GM12801 (cell line): ENCODE results near the gene TNIK.

ENCODE experiments used
- TF ChIP-seq, protein P1 (sequence below): IDR thresholded peaks from one replicate; pipeline ENCODE4 v1.5.1; 2011; ENCODE audit warnings: control low read depth; ENCODE audit not compliant: insufficient read length; ENCODE audit errors: extremely low read depth

TNIK gene

DNA sequence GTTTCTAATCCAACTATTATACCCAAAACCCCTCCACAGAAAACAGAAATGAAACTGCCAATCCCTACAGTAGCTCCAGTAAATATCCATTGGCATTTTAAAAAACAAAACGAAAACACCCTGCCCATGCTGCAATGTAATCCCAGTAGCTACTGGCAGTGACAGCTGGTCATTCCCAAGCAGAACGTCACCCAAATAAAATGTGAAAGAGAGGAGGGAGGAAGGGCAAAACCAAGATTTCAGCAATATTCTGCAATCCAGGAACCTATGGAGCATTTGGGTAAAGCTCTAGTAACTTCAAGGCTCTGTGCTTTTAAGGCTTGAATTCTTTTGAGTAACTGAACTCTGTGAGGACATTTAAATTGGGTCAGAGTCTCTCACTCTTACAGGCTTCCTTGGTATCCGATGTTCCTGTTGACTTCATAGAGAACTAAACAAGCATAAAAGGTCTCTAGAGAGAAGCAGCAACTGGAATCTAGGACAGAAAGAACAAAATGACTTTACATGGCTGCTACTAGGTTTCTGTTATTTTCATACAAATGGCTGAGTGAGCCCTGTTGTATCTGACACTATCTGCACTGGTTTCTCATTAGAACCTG, 136.2 kb downstream of the TNIK start:
- TF ChIP-seq, protein P1, sequence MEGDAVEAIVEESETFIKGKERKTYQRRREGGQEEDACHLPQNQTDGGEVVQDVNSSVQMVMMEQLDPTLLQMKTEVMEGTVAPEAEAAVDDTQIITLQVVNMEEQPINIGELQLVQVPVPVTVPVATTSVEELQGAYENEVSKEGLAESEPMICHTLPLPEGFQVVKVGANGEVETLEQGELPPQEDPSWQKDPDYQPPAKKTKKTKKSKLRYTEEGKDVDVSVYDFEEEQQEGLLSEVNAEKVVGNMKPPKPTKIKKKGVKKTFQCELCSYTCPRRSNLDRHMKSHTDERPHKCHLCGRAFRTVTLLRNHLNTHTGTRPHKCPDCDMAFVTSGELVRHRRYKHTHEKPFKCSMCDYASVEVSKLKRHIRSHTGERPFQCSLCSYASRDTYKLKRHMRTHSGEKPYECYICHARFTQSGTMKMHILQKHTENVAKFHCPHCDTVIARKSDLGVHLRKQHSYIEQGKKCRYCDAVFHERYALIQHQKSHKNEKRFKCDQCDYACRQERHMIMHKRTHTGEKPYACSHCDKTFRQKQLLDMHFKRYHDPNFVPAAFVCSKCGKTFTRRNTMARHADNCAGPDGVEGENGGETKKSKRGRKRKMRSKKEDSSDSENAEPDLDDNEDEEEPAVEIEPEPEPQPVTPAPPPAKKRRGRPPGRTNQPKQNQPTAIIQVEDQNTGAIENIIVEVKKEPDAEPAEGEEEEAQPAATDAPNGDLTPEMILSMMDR: no peak

DNA sequence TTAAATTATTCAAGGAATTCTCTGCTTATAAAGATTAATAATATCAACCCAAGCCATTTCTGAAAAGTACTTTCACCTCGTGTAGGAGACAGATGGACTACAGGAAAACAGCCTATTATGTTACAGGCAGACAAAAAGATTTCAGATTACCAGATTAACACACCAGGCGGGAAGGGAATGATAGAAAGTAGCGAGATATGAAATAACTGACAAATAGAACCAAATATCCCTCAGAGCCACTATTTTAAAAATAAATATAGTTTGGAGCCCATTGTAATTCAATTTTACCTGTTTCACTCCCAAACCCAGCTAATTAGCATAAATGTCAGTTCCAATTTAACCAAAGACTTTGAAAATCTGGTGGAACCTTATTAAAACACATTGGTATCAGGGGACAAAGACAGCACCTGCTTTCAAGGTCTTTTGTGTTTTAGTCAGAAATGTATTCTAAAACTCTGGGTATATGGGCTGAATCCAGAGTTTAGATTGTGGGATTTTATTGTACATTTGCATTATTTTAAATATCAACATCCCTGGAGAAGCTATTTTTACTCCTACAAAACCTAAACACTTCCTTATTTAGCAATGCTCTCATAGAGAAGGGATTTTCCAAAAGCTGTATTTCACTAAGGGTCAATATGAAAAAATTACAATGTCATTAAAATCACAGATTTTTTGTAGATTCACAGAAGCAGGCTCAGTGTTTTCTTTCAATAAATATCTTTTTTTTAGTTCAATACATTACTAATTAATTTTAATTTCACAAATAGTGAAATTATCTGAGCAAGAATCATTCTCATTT, 138.4 kb downstream of the TNIK start:
- TF ChIP-seq, protein P1: no peak

DNA sequence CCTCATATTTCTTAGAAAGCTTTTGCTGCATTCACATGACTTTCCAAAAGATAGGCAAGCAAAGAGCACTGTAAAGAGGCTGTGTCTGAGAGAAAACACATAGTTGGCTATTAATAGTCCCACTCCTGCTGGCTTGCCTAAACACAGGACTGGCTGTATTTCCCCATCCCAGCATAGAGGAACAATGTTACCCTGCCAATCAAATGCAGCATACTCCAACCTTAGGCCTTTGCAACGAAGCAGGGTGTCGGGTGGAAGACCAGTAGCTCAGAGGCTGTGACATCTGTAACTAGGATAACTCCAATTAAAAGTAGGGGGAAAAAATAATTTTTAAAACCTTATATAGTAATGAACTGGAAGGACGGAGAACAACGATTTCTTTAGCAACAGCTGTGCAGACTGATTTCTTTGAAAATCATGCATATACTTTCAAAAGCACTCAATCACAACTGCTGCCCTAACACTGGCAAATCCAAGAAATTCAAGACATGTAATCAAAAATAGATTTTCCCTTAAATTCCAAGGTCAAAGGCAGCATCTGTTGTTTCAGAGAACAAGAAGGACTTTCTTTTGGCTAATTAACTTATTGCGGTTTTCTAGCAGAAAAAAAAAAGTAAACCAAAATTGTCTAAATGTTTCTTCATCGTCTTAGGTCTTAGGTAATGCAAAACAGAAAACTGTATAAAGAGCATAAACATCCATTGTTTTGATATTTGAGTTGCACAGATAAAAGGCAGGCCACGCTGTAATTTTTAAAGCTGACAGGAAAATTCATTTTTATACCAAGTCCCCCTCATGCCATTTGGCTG, 139.3 kb downstream of the TNIK start:
- TF ChIP-seq, protein P1: no peak

DNA sequence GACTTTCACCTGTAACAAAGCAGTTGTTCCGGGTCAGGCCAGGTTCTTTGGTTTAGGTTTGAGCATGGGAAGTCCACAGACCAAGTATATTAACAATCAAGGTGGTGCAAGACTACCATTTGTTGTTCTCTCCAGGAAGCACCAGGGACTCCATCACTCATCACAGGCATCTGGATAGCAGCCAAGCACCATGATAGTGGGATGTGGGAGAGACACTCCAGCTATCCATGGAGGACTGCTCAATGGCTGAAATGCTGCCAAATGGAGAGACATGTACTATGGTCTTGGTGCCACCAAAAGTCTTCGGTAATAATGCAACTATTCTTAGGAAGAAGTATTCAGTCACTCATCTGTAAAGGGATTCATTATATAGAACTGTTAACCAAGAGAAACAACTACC, 143.0 kb downstream of the TNIK start:
- TF ChIP-seq, protein P1: no peak

DNA sequence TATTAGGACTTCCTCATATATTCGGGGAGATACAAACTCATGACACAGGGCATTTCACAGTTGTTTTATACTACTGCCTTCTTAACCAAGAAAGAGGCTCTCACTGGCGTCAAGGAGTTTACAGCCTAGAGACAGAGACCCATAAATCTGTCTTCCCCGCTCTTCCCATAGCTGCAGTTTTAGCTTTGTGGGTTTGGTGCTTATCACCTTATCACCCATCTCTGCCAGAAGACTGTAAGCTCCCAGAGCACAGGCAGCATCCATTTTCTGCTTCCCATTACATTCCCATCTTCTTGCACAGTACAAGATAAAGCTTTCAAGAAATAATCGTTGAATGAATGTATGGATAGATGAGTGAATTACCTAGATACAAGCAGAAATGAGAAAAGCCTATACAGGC, 144.3 kb downstream of the TNIK start:
- TF ChIP-seq, protein P1: no peak

DNA sequence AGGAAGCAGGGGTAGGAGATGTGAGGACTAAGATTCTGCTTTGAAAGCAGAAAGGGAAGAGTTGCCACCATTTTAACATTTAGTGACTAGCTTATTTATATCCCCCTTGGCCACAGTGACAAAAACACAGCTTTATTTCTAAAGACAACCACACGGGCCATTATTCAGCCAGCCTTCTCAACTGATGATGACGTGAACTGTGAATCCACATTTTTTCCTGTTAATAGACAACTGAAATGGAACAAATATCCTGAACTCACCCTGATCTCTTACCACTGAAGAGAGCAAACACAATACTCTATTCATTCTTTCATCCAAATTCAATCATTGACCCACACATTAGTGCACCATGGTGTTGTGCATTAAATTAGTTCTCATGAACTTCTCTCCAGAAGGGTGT, 145.1 kb downstream of the TNIK start:
- TF ChIP-seq, protein P1: no peak

DNA sequence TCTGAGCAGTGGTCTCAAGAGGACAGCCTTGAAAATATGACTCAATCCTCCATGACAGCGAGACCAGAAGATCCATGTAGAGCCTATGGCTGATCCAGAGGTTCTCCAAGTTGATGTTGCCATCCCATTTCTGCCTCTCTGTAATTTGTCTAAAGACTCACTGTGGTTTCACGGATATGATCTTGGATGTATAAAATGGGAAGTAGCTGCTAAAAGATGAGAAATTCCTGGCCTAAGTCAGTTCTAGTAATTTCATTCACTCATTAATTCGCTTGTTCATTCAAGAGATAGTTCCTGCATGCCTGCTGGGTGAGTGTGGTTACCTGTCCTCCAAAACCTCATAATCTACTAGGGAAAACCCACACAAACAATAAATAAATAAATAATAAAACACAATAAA, 145.9 kb downstream of the TNIK start:
- TF ChIP-seq, protein P1: no peak
